HG02798 (cell line): ENCODE data around the gene TFB2M.
"Not testable (repeated sequence)": the region's sequence is repeated elsewhere in the genome, so short reads cannot be mapped to it uniquely, and the experiment has no call there.

Experiments used
- ATAC-seq: cut with Tn5 transposase; IDR thresholded peaks from one replicate; pipeline ENCODE4 v1.9.1; 2021; ENCODE audit warnings: mild to moderate bottlenecking; ENCODE audit not compliant: unreplicated experiment, poor library complexity

TFB2M gene

DNA sequence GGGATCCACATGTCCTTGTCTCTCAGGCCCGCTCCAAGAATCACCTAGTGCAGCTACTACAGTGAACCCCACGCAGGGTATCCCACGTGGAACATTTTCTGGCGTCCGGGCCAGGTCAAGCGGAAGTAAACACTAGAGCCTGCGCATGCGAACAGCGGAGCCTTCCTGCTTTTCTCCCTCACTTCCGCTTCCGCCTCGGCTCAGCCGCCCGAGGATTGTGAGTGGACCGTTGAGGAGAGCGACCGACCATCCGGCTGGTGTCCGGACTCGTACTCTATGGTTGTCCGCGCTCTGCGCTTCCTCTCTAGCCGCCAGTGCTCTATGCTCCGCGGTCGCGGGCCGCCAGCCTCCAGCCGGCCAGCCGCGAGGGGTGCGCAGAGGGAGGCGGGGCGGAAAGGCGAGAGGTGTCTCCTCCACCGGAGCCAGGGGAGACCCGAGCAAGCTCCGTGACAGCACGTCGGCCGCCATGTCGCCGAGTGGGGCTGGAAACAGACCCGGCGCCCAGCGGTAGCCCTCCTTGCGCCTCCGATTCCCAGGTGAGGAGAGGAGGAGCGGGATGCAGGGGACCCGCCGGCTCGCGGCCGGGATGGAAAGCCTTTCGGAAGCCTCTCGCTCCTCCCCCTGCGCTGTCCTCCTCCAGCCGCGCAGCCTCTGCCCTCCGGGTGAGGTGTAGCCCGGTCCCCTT lies at the start of gene TFB2M, which contains the start of gene CNST:
TSS of gene TFB2M (minus strand) at position 134 of the 685 bp plus-strand sequence. CDS start at position 11, 123 bp downstream.
TSS of gene CNST (plus strand) at position 329 of the 685 bp plus-strand sequence. CDS start 25,107 bp downstream, outside the sequence.
- ATAC-seq, result peak; percentile 95

GRCh38 chr1:246613096-246613758 lies 47.2 kb upstream of the TFB2M start:
- ATAC-seq, result no peak

DNA sequence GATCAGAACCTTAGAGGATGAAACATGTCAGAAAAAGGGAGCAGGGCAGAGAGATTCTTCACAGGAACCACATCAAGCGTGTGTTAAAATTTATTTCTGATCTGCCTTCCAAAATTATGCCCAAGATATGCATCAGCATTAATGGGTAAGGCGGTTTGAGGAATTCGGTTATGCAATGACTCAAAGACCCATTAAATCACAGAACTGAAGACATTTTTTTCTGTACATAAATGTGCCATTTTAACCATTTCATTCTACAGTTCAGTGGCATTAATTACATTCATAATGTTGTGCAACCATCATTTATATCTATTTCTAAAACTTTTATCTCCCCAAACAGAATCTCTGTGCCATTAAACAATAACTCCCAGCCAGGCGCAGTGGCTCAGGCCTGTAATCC lies 43.6 kb upstream of the TFB2M start:
- ATAC-seq, result no peak

DNA sequence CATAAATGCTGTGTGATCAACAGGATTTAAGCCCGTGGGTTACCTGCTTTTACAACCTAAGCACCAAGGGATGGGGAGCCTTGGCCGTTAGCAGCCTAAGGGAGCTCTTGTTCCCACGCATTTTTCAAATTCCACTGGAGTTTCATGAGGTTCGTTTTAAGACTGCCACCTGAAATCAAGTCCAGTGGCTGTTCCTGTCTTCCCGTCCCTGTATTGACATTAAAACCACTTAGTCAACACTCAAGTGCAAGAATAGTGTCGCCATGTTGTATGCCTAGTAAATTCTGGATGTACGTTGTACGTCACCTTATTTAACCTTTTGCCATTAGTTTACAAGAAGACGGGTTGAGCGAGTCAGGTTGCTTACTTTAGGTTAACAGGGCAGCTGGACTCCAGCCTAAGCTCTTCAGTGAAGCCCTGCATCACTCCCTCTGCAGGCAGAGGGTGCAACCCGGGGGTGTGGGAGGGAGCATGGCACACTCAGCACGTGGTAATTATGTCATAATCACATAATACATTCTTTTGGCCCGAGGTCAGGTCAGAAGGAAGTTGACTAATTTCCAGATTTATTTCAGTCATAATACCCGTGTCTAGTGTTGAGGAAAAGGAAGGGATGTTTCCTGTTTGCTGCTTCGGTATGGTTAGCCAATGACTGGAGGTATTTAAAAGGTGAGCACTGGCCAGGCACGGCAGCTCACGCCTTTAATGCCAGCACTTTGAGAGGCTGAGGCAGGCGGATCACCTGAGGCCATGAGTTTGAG lies 42.7 kb upstream of the TFB2M start:
- ATAC-seq, result no peak

DNA sequence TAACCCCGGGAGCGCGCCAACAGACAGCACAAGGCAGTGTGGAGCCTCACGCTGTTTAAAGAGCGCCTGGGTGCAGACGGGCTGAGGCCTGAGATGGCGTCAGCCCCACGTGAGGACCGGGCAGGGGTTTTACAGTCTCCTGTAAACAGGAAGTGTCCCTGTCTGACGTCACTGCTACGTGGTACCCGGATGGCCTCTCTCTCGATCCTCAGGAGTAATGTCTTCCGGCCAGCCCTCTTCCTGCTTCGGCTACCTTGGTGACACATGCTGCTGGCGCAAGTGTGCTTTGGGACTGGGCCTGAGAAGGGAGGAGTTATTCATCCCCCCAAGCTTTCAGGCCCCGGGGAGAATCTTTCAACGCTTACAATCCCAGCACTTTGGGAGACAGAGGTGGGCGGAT lies 41.4 kb upstream of the TFB2M start:
- no peak for ATAC-seq

- not testable (repeated sequence) for ATAC-seq
Measured at GRCh38 chr1:246605231-246605630, 39.2 kb upstream of the TFB2M start.

DNA sequence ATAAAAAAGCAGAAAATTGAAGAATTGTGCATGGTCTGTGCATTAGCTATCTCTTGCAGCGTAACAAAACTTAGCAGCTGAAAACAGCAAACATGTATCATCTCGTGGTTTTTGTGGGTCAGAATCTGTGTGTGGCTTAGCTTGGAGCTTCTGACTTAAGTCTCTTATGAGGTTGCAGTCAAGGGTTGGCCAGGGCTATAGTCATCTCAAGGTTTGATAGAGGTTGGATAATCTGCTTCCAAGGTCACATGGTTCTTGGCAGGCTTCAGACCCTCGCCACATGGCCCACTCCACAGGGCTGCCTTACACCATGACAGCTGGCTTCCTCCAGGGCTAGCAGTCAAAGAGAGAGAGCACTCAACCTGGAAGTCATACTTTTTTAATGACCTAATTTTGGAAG lies 36.1 kb upstream of the TFB2M start:
- no peak for ATAC-seq

DNA sequence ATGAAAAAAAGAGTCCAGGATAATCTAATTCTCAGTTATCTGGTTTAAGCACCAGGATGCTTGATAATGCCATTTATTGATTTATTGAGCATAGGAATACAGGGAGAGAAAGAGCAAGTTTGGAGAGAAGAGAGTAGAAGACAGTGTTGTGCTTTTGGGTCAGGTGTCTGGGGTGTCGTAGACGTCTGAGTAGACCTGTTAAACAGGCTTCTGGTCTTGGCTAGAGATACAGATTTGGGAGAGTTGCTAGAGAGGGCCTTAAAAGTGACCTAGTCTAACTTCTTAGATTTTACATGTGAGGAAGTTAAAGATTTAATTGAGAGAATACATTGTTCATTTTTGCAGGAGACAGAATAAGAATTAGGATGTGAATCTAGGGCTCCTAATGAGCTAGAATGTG lies 34.5 kb upstream of the TFB2M start:
- no peak for ATAC-seq

DNA sequence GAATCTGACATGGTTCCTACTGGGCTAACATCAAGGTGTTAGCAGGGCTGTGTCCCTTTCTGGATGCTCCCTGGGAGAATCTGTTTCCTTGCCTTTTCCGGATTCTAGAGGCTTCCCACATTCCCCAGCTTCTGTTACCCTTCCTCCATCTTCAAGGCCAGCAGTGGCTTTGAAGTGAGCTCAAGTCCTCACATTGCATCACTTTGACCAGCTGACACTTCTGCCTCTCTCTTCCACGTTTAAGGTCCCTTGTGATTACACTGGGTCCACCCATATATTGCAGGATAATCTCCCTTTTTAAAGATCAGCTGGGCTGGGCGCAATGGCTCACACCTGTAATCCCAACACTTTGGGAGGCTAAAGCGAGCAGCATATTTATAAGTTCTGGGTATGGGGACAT lies 33.3 kb upstream of the TFB2M start:
- ATAC-seq, result no peak

DNA sequence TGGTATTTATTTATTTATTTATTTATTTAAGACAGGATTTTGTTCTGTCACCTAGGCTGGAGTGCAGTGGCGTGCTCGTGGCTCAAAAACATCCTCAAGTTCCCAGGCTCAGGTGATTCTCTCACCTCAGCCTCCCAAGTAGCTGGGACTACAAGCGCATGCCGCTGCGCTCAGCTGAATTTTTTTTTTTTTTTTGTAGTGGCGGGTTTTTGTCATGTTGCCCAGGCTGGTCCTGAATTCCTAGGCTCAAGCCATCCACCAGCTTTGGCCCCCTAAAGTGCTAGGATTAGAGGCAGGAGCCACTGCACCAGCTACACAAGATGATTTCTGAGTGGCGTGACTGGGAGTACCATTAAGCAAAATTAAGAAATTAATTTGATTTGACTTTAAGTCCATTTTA lies 31.9 kb upstream of the TFB2M start:
- no peak for ATAC-seq

GRCh38 chr1:246597340-246597739 lies 31.3 kb upstream of the TFB2M start:
- ATAC-seq, result no peak

- ATAC-seq, result no peak
Measured at GRCh38 chr1:246595146-246595545, 29.1 kb upstream of the TFB2M start.

DNA sequence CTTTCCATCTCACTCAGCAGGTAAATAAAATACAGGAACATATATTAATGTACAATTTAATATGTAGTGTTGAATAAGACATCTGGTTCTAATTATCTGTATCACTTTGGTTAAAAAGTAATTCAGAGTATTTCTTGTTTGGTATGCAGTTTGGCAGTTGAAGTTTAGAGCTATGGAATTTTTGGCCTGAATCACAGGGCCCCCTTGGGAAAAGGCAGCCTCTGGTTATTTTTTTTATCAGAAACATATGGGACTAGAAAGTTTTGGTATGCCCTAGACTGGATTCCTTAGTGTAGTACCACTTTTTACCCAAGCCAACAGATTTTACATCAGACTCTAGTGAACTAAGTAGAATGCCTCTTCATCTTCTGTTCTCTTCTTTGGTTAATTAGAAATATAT lies 26.6 kb upstream of the TFB2M start:
- no peak for ATAC-seq

DNA sequence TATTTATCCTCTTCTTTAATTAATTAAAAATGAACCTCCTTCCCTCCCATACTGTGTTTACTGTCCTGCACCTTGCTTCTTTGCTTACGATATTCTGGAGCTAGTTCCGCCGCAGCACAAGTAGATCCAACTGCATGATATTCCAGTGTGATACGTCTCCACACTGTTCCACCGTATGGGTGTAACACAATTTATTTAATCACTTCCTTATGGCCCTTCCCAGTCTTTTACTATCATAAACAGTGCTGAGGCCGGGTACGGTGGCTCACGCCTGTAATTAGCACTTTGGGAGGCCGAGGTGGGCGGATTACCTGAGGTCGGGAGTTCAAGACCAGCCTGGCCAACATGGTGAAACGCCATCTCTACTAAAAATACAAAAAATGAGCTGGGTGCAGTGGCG lies 25.9 kb upstream of the TFB2M start:
- no peak for ATAC-seq

DNA sequence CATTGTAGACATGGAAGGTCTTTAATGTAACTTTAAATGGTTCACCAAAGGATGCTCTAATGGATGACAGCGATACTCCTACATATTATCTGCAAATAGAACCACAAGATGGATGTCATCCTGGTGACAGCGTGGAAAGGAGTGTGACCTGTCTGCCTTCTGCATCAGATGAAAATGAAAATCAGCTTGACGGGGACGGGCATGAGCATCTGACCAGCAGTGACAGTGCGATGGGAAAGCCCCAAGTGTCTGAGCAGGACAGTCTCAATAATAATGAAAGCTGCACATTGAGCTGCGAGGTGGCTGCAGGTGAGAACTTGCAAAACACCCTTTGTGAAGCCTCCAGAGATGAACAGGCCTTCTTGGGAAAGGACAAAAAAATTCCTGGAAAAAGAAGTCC lies 25.4 kb upstream of the TFB2M start:
- ATAC-seq, result peak; percentile 99

DNA sequence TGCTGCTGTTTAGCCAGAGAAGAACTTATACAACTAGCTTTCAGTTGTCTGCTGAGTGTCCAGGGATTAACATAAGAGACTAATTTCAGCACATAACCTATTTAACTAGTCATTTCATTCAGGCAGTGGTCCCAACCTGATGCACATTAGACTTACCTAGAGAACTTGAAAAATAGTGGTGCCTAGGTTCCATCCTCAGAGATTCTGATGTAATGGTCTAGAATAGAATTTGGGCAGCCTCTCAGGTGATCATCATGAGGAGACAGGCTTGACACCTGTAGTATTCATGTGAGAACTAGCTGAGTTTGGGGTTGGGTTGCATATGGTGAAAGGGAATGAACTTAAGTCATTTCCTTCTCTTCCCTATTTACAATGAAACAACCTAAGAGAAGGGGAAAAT lies 25.0 kb upstream of the TFB2M start:
- ATAC-seq, result peak; percentile 35

GRCh38 chr1:246589919-246590318 lies 23.9 kb upstream of the TFB2M start:
- not testable (repeated sequence) for ATAC-seq

GRCh38 chr1:246588159-246588721 lies 22.2 kb upstream of the TFB2M start:
- ATAC-seq, result no peak

- ATAC-seq, result no peak
Measured at GRCh38 chr1:246587606-246588005, 21.5 kb upstream of the TFB2M start.

GRCh38 chr1:246587032-246587431 lies 21.0 kb upstream of the TFB2M start:
- no peak for ATAC-seq
